GM19025 (cell line): ENCODE results near the gene CASP3.
"Not testable (repeated sequence)": the region's sequence is repeated elsewhere in the genome, so short reads cannot be mapped to it uniquely, and the experiment has no call there.

Source experiments
- ATAC-seq: cut with Tn5 transposase; IDR thresholded peaks from one replicate; pipeline ENCODE4 v1.9.1; 2021; ENCODE audit warnings: mild to moderate bottlenecking, low read depth, moderate library complexity; ENCODE audit not compliant: unreplicated experiment

The CASP3 gene

DNA sequence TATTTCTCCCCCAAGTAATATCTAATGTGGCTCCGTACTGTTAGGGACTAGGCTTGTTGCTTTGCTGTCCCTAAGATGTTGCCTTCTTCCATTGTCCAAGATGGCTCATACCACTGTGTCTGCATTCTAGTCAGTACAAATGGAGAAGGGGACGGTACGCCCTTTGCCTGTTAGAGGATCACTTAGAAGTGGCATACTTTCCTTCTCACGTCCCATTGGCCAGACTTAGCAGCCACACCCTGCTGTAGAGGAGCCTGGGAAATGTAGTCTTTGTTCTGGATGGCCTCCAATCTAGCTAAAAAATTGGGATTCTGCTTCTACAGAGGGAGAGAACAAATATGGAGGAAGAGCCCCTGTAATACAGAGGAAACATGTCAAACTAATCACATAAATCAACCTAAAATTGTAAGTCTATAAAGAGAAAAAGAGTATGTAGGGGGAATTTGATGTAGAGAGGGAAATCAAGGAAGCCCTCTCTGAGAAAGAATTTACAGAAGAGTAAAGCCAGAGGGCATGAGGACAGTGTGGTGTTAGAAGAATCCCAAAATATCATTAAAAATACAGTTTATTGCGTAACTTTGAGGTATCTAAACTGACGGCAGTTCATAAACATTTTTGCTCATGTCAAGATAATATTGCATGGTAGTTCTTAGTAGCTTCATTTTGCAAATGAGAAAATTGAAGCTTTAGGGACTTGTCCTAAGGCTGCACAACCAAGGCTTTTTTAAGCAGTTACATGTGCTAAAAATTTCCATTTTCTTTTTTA, 15.4 kb upstream of the CASP3 start:
- ATAC-seq, result no peak

DNA sequence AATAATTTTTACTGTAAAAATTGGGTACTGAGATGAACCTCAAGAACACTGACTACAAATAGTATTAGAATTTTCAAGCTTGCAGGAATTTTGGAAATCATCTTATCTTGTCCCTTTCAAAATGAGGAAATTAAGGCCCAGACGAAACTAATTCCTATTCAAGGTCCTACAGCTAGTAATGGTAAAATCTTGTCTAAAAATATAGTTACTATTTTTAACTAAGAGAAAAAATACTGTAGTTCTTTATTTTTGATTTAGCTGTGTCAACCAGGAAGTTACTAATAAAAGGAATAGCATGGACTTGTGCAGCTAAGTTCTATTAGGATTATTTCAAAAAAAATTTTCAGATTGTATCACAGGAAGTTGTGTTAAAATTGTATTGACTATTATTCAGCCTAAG, 13.0 kb upstream of the CASP3 start:
- no peak for ATAC-seq

DNA sequence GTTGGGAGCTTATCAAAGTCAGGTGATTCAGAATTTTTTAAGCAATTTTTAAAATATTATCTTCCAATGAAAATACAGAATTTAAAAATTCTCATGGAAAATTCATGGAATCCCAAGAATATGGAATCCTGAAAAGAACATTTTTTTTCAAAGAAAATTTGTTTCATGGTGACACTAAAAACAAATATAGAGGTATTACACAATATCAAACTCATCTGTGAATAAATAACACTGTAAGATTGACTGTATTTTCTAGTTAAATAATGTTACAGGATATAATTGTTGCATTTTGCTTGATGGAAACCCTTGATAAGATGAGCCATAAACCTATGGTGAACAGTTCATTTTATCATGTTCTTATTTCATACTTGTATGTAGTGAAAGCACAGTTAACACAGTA, 11.7 kb upstream of the CASP3 start:
- ATAC-seq, result no peak

DNA sequence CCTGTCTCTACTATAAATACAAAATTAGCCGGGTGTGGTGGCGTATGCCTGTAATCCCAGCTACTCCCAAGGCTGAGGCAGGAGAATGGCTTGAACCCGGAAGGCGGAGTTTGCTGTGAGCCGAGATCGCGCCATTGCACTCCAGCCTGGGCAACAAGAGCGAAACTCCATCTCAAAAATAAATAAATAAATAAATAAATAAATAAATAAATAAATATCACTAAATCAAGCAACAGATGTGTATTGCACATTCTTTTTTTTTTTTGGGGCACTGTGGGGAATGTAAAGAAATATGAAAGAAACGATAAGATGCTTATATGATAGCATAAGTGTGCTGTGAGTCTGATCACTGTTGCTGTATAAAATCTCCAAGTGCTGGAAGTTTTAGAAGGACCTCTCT, 8.6 kb upstream of the CASP3 start:
- not testable (repeated sequence) for ATAC-seq

DNA sequence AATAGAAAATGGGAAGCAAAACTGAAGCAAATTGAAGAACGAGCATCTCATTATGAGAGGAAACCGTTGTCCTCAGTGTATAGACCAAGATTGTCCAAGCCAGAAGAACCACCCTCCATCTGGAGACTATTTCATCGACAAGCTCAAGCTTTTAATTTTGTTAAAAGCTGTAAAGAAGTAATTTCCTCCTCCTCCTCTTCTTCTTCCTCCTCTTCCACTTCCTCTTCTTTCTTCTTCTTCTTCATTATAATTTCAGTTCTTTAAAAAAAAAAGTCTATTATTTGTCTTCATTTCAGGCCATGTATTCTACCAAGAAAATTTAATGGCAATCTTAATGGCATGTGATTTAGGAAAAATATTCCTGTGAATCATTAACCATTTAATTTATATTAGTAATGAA, 7.9 kb upstream of the CASP3 start:
- ATAC-seq, result no peak

DNA sequence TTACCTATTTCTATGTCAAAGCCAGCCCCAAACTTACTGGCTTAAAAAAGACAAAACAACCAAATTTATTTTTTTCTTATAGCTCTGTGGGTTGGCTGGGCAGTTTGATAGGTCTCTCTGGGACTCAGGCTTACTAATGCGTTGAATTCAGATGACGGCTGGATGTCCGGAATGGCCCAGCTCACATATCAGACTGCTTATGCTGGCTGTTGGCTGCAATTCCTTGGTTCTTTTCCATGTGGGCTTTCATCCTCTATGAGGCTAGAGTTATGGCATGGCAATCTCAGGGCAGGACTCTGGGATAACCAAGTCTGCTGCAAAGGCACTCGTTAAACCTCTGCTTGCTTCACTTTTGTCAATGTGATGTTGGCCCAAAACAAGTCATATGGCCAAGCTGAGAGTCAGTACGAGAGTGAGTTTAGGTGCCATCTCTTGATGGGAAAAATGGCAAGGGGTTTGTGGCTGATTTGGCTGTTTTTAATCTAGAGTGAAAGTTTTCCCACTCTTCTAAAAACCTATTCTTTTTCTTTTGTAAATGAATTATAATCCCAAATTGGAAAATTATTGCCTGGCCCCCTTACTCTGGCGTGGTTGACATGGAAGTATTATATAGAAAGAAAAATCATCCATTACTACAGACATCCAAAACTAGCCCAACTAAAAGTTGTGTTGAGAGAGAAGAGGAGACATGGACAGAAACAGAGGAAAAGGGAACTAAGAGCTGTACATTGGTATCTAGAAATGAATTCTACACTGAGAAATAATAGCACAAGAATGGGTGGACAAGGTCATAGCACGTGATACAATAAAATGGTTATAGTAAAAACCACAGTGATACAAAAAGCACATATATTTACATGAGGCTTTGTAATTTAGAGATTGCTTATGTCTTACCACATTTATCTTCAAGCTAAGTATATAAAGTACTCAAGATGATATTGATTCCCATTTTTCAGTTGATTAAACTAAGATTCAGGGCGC, 6.9 kb upstream of the CASP3 start:
- no peak for ATAC-seq

DNA sequence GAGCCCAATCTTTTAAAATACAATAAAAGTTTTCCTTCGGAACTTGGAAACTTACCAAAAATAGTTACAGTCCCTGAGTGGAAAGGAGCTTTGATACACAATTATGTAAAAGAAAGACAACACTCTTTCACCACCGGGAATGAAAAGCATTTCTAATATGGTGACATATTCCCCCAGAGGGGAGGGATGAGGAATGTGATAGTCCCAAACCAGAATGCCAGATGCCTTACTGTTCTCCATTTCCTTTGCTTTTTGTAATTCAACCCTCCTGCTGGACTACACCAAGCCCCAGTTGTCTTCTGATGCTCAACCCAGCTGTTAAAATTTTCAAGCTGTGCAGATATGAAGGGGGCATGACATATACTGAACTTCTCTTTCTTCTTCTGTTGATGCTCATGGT, 4.4 kb upstream of the CASP3 start:
- no peak for ATAC-seq

DNA sequence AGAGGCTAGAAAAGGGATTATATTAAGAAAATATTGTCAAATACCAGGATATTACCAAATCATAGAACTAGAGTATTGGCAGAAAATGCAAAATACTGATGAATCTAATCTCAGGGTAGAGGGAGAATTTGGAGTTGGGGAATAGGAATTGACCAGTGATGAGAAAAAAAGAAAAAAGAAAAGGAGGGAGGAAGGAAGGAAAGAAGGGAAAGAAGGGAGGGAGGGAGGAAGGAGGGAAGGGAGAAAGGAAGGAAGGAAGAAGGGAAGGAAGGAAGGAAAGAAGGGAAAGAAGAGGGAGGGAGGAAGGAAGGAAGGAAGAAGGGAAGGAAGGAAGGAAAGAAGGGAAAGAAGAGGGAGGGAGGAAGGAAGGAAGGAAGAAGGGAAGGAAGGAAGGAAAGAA, 3.4 kb upstream of the CASP3 start:
- ATAC-seq, result not testable (repeated sequence)

DNA sequence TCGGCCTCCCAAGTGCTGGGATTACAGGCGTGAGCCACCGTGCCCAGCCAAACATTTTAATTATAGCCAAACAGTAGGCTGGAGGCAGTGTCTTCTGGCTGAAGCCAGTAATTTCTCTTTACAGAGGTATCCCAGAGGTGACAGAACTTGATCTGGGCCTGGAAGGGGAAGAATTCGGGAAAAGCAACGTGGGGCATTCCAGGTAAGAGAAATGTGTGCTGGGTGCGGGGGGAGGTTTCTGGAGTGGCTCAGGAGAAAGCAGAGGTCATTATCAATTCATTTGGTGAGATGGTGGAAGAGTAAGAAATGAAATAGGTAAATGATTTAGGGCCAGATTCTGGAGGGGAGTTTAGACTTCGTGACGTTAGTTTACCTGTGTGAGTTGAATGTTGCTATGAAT, 2.7 kb upstream of the CASP3 start:
- no peak for ATAC-seq

DNA sequence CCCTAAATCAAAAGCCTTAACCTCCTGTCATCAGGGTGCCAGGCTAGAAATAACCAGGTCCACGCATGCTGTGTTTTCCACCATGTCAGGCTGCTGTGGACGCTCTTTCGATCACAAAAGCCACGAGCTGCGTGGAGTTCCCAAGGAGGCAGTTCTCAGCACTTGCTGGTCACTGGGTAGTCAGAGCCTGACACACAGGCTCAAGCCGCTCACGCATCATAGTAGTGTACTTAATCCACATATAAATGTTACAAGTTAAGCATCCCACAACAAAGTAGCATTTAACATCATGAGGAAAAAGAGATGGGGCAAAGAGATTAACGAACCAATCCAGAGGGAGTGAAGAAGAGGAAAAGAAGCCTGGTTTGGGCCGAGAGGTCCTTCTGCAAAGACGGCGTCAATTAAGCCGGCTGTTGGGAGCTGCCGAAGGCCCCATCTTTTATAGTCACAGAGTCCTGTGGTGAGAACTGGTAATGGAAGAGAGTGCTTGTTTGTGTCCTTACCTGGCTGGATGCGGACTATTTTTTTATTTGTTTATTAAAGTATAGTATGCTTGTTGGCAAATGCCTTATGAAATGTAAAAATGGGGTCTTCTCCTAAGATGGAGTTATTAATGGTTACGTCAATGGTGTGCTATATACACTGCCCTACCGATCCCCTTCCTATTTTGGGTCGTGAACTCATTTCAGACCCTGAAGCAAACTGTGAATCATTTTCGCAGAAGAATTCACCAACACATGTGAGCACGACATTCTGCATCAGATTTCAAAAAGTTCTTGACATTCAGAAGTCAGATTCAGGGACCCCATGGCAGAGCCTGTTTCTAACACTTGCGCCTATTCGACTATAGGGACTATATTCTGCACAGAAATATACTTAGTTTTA, 966 bp upstream of the CASP3 start:
- peak; percentile 2 for ATAC-seq

DNA sequence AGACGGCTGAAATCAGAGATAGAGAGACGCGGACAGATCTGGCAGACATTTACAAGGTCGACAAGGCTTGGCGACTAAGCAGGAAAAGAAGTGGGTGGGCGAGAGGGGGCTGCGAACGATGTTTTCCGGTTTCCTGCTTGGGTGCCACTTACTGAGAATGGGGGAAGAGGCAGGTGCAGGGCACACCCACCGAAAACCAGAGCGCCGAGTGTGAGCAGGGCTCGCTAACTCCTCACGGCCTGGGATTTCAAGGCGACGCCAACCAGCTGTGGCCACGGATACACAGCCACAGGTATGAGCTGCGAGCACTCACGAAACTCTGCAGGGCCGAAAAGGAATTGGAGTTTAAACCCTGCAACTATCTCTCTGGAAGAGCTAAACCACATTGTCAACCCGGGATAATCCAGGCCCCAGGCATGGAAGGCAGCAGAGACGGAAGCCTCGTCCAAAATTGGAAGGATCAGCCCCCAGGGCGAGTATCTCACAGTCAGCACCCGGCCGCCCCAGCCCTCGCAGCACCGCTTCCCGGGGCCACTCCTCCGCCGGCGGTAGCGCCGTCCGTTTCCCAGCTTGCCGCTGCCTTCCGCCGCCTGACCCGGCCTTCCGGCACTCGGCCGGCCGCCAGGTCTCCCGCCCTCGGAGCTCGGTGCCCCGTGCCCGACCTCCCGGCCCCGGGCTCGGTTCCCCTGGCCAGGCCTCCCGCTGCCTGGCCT, 778 bp downstream of the CASP3 start:
- ATAC-seq, result peak; percentile 15

DNA sequence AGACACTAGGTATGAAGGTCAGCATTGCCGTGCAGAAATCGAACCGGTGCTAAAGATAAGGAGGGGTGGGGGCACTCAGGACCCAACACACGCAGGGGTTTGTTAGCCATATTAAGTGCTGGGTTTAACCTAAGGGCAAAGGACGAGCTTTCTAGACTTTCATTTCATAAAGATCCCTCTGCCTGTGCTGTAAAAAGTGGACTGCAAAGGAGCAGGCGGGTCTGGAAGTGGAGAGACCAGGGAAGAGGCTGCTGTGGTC, 1.3 kb downstream of the CASP3 start:
- no peak for ATAC-seq

DNA sequence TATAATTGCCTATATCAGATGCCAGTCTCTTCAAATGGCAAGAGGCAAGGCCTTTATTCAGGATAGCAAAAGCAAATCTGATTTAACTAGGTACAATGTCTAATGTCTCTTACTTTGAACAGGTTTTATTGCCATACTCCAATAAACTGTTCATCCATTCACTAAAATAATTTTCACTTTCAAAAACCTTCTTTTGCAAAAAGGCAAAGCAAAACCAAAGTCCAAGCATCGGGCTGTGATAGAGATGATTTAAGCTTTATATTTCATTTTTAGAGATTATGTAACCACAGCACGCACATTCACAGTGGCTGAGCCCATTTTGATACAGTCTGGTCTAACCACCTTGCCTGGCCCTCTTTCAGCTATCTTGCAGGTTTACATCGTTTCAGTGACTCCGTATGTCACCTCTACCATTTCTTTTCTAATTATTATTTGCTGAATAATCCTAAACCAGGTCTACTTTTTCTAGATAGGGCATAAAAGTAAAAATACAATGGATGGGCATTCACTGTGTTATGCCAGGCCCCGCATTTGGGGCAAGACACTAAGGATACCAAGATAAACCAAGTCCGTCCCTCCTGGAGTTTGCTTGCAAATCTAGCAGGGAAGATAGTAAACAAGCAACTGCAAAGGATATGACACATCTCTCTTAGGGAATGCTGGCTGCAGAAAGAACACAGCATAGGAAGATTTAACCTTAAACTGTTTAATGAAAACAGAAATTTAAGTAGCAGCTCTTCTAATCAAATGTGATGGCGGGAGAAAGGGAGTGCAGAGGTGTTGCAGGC, 1.8 kb downstream of the CASP3 start:
- ATAC-seq, result no peak

DNA sequence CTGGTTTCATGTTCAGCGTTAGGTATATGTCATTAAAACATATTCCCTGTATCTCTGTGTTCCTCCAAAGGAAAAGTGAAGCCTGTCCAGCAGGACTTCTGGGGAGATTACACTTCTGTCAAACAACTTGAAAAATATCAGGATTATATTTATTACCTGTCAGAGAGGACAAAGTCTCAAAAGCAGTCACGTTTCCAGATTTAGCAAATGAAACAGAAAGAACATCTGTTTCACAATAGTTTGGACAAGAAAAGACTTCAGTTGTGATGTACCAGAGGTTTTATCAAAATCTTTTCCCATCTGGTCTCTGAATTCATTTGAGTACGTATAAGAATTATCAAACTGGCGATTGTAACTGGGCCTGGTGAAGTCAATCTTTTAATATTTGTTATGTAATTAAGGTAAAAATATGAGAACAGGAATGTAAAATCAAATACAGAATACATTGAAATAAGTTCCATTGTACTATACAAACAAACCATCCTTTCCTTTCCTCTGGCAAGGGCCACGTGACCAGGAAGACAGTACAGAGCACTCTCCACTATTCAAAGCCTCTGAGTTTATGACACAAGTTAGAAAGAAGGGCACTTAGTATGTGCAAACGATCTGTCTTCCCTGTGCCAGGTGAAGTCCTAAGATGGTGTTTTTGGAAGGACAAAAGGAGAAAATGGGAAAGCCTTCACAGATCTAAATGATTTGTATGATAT, 3.2 kb downstream of the CASP3 start:
- ATAC-seq, result no peak

DNA sequence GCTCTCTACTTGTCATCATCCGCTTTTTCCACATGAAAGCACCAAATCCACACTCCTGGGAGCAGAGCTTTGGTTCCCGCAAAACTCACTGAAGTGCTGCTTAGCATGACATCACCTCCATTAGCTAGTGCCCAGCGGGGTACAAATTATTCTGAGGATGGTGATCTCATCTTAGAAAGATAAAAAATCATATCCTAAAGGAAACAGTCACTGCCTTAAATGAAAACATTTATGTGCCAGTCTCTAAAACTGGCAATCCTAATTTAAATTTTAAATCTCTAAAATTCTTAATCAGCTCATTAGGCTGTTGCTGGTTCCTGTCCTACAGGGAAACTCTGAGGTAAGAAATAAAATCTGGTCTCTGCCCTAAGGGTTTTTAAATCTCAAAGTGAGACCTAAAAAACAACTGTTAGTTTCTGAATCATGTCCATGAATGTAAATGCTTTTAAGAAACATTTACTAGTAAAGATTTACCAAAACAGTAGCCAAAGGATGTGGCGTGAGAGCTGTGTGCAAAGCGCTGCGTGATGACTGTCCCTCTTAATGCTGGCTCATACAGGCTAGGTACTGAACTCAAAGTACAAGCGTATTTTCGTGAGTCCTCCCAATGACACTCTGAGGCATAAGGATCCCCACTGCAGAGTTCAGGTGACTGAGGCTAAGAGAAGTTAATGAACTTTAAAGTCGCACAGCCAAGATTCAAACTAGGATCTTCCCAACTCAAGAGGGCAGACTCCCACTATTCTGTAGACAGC, 4.5 kb downstream of the CASP3 start:
- no peak for ATAC-seq

DNA sequence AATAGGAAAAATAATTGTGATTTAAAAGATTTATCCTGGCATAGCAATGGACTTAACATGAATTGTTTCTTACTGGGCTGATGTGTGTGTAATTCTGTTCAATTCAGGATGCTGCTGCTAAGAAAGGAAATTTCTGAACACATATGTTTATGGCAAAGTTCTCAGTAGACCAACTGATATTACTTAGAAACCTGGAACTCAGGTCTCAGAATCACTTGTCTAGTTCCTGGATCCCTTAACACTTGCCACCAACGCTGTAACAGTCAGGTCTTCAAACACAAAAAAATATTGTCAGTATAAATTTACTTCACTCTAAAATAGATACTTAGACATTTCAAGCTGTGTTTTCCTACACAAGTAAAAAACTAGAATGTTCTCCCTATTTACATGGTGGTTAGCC, 5.5 kb downstream of the CASP3 start:
- no peak for ATAC-seq

DNA sequence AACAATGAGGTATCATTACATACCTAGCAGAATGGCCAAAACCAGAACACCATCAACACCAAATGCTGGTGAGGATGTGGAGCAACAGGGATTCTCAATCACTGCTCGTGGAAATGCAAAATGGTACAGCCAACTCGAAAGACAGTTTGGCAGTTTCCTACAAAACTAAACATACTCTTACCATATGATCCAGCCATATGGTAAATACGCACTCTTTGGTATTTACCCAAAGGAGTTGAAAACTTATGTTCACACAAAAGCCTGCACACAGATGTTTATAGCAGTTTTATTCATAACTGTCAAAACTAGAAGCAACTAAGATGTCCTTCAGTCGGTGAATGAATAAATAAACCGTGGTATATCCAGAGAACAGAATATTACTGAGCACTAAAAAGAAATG, 7.8 kb downstream of the CASP3 start:
- no peak for ATAC-seq

DNA sequence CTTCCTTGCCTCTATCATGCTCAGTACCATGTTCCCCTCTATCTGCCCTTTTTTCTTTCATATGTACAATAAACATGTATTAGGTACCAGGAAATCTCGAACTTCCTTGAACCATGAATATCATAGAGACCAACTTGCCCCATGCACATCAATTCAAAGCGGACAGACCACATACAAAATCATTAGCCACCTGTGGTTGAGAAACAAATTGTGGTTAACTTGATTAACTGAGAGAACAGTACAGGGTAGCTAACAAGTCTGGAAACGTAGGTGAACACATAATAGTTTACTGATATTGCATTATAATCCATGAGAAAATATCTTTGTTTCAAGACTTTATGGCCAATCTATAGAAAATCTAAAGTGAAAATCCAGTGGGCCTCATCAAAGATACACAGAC, 8.2 kb downstream of the CASP3 start:
- no peak for ATAC-seq
